Right renal pelvis (tissue), 4 donors: ENCODE results near the gene IL22. TPM values are rescaled to one million over a fixed set of nuclear protein-coding genes. Genes with fewer than 3 reads are reported as not detected.

ENCODE experiments used
- DNase-seq, 4 donors: peaks; one replicate each; pipeline ENCODE4 v3.0.0-alpha.2; 2013; ENCODE audit warnings: low read depth in 4 of 4, low spot score in 3 of 4, missing footprints in 1 of 4
- polyA plus RNA-seq, 4 donors: library from polyadenylated mRNA; unstranded; fragments of 120-200 nt; gene quantifications; one replicate each; pipeline ENCODE4 v1.2.1, GENCODE V29; 2013; ENCODE audit not compliant: insufficient read length in 4 of 4

Gene IL22, protein sequence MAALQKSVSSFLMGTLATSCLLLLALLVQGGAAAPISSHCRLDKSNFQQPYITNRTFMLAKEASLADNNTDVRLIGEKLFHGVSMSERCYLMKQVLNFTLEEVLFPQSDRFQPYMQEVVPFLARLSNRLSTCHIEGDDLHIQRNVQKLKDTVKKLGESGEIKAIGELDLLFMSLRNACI
- polyA plus RNA-seq: not detected

DNA sequence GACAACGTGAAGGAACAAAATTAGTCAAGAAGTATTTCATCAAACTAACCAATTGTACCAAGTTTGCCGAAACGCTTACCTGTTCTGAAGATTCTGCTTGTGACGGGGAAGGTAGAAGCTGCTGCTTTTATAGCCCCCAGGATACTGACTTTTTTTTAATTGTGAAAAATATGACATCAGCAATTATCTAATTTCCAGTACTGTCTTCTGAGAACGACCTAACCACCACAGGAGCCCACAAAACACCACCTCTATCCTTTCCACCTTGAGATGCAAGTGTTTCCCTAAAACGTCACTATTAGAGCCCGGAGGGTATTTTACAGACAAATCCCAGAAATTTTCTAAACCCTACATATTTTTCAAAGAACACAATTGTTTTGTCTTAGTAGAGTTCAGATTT is at the start of gene IL22:
Gene IL22 (minus strand): TSS at position 101 of the 400 bp plus-strand sequence. CDS start 156 bp downstream, outside the sequence.
- DNase-seq: no peak

DNA sequence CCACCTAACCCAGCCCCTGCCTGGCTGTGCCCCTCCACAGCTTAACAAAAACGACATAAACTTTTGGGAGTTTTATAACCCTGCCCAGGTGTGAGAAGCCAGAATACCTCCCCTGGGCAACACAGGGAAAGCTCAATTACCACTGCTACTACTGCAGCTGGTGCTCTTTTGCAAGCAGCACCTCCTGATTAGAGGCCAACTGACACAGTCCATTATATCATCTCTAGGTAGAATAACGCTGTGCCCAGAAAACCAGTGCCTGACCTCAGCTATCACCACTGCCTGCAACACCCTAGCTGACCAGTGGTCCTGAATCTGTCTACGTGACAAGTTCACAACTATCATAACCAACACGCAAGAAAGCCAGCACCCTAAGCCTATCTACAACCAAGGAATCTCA is 44.5 kb upstream of the IL22 start:
- DNase-seq: no peak

DNA sequence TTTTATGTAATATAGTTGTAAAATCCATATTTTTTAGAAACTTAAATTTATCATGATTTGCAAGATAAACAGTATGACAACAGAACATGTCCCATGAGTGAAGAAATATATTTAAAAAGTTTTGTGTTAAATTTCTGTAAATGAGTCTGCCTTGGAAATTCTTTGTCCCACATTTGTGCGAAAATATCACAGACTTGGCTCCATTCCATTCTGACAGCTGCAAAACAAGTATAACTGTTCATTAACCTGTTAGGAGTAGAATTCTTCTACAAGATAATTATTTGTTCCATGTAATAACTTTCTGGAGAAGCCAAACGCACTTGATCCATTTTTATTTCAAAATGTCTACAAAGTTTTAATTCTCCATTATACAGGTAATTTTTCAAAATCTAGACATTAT is 40.8 kb upstream of the IL22 start:
- no peak for DNase-seq

DNA sequence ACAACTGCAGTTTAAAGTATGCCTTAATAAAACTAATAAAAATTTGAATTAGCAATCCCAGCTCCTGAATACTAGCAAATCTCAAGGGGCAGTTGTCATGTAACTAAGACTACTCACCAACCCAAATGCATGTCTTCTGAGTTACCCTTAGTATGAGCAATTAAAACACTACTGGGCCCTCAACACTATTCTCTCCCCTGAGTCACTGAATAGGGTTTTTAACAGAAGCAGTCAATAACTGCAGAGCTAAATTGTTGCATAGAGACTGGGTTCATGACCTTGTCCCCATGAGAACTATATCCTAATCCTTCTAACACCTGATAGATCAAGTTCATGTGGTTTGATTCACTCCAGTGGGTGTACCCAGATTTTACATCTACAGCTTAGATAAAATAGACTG is 39.9 kb upstream of the IL22 start:
- no peak for DNase-seq

DNA sequence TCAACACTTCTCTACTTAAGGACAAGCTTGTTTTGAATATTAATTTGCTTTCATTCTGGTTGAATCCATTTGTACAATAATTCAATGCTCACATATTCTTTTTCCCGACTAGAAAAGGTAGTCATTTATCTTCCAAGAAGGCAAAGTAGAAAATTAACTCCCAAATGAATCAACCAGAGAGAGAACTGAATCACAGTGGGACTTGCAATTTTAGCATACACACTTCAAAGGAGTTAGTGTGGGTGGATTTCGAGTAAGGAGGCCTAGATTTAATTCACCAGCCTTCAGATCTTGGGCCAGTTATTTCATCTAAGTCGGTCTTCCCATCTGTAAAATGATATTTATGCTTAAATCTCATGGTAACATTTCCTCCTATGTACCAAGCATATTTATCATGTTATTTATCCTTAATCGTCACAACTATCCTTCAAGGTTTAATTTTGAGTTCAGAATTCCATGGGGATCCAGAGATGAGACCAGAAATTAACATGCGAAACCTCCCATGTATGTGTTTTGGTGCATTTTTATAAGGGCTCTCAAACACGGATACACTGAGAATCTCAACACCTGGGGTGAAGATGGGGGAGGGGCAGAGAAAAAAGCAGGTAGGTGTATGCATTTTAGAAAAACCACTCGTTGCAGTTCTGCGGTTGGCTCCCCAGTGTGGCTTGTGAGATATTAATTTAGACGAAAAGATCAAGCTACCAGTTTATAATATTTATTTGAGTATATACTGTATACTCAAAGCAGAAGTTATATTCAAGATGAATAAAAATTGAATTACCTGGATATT is 38.9 kb upstream of the IL22 start:
- DNase-seq: no peak

DNA sequence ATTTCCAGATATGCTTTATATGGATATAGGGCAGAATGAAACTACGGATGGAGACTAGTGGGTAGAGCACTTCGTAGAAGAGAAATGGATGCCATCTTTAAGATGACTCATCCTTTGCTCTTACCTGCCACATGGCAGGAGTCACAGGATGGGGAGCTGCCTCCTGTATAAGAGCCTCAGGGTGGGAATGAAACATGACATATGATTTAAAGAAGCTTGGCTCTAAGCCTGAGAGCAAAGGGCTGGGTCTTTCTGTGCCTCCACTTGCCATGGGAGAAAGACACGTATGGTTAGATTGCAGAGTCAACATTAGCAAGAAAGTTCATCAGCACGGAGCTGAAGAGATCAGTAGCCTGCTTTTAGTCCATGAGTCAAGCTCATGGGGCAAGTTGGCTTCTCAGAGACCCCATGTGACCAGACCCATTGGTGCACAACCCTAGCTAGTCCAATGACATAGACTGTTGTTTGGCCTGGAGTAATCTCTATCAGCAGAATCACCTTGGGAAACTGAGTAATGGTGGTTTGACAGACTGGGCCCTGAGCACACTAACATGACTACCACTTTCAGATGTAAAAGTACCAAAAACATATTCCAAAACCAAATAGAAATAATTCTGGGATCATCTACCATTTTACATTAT is 38.1 kb upstream of the IL22 start:
- no peak for DNase-seq

DNA sequence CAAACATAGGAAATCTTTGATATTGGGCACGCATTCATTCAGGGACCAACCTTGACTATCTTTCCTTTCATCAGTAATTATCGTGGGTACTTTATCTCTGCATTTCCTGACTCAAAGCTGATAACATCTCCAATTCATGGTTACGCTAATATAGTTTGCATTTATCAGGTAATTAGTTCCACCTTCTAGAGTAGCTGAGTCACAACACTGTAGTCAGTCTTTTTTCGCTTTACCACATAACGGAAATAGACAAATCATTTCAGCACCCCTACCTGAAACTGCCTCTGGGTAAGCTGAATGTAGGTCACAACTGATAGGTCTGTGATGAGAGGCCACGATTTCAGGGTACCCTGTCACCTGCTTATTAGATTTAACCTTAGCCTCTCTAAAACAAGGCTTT is 36.7 kb upstream of the IL22 start:
- no peak for DNase-seq

DNA sequence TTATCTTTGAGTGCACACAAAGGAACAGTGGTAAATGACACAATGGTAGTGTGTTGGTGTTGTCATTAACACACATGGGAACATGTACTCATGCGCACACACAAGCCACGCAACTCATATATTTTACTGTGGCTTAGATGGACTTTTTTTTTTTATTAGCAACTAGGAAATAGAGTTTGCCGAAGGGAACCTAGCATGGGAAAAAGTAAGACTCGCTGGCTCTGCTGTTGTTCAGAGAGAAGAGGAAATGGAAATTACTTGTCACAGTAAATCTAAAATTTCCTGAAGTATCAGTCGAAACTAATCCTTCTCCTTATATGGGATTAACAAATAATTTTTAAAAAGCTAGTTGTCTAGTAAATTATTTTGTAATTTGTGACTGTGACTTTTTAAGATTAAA is 33.7 kb upstream of the IL22 start:
- DNase-seq: no peak

DNA sequence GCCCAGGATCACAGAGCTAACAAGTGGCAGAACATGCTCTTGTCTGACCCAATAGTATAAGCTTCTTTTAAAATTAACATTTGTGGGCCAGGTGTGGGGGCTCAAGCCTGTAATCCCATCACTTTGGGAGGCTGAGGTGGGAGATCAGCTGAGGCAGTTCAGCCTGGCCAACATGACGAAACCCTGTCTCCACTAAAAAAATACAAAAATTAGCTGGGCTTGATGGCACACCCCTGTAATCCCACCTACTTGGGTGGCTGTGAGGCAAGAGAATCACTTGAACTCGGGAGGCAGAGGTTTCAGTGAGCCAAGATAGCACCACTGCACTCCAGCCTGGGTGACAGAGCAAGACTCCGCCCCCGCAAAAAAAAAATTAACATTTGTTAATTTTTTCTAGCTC is 33.0 kb upstream of the IL22 start:
- DNase-seq: no peak

DNA sequence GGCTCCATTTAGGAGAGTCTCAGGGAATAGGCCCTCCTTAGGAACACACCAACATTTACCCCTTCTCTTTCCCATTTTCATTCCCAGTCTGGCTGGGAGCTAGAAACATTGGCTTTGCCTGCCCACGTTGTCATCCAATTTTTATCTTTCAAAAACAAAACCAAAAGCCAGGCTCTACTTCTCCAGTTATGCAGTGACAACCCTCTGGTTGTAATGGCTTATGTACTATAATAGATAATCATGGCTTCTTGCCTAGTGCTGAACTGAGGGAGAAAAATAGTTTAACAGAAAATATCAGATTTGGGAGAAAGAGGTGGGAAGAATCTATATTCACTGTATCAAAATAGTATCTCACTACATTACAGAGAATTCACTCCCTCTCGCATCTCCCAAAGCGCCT is 32.1 kb upstream of the IL22 start:
- DNase-seq: no peak

DNA sequence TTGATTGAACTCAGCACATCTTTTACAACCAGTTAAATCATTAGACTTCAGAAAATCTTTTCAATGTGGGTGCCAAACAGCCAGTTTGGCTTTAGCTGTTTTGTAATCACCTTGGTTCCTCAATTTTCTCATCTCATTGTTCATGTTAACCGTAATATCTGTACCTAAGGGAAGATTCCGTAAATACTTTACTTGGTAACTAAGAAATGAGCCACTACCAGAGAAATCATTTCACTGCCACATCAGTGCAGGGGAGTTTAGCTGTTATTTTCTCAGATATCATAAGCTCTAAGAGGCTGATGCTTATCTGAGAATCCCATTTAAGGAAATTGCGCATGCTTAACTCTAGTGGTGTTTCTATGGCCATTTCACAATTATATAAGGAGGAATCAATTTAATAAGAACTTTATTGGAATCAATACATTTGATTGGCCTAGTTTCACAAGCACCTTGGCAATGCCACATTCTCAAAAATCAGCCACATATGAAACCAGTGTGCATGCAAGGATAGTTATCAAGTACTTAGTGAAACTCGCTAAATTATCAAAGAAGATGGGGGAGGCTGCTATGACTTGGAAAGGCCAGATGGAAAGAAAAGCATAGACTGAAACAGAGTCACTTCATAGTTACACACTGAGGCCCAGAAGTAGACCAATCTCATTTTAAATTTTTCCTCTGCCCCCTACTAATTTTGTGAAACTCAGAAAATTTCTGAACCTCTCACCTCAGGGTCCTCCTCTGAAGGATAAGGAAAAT is 28.1 kb upstream of the IL22 start:
- DNase-seq: no peak

DNA sequence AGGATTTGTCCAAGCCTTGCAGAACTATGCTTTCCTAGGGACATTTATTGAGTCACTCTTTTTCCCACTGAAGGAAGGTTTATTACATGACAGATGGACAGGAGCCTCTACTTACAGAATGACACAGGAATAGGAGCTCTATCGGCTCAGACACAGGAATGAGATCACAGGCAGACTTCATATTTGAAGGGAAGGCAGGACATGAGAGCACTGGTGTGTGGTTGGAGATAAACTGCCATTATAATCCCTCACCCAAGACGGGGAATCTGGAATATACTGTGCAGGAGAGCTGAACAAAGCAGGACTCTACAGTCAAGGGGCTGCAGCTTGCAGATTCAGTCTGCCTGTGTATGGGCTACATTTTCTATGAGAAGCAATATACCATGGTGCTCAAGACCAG is 26.8 kb upstream of the IL22 start:
- DNase-seq: no peak

DNA sequence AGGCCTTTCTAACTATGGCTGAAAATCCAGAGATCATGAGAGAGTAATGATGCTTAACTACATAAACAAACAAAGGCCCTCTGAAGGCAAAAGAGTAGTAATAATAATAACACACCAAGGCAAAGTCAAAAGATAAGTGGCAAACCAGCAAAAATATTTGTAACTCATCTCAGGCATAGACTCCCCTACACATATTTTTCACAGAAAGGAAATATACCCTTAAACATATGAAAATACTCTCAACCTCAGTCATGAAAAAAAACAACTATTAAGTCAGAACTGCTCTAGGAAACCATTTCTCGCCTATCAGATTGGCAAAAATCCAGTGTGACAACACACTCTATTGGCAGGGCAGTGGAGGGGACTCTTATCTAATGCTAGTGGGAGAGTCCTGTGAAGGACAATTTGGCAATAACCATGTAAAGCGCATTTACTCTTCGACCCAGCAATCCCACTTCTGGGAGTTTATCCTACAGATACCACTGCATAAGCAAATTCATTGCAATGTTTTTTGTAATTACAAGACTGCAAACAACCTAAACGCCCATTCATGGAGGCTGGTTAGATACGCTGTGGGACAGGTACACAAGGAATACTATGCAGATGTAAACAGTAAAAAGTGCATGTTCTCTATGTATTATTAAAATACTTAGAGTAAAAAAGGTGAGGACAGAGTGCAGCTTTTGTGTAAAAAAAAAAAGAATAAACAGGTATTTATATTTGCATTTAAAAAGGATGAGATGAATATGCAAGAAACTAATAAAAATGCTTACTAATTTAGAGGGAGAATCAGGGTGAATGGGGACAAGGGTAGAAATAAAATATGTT is 26.0 kb upstream of the IL22 start:
- no peak for DNase-seq

DNA sequence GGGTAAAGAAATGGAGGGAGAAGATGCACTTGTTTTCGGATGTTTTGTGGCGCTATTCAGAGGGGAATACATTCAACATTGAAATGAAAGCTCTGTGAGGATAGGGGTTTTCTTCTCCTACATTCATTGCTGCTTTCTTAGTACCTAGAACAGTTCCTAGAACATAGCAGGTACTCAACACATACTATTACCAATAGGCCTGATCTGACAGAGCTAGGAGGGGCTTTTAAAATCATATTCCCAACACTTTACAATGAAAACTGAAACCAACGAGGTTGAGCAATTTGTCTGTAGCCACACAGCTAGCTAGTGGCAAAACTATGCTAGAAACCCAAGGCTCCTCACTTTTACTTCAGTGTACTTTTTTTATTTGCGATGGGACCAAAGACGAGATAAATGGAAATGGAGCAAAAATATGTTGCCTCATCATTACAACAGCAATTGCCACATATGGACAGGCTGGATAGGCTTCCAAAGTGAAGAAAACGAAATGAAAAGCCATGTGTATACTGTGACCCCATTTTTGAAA is 23.1 kb upstream of the IL22 start:
- DNase-seq: no peak

DNA sequence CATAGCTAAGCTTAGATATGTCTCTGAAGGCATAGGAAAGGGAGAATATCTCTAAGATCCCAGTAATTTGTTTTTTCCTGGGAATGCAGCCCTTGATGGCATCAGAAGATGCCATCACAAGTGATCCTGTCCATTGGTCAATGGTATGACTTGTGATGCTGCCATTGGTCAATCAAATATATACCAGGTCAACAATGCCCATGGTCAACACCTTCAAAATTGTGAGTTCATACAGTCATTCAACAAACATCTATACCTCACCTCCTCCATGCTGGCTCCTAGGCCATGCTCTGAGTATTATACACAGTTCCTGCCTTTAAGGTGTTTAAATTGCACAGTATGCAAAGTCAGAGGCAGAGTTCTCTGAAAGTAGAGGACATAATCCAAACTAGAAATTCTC is 19.3 kb upstream of the IL22 start:
- no peak for DNase-seq

DNA sequence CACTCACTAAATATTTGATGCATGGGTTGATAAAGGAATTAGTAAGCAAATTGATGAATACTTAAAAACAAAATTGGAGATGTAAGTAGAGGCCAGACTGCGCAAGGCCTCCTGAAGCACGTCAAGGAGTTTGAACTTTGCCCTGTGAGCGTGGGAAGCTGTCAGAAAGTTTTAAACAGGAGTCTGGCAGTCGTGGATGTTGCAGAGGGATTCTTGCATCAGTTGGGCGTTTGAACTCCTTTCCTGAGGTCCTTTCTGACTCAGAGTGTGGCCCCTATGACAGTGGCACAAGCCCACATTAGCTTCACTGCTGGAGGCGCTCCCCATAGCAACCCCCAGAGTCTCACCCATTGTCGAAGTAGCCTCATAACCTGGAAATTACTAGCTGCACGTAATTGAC is 17.9 kb upstream of the IL22 start:
- DNase-seq: no peak

DNA sequence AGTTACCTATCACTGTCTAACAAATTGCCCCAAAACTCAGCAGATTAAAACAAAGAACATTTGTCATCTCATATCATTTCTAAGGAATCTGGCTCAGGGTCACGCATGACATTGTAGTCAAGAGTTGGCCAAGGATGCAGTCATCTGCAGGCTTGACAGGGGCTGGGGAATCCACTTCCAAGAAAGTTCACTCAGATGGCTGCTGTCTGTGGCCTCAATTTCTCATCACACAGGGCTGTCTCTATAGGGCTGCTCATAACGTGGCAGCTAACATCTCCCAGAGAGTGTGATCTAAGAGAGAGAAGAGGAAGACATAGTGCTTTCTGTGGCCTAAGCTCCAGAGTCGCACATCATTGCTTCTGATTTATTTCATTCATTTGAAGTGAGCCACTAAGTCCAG is 17.0 kb upstream of the IL22 start:
- no peak for DNase-seq

DNA sequence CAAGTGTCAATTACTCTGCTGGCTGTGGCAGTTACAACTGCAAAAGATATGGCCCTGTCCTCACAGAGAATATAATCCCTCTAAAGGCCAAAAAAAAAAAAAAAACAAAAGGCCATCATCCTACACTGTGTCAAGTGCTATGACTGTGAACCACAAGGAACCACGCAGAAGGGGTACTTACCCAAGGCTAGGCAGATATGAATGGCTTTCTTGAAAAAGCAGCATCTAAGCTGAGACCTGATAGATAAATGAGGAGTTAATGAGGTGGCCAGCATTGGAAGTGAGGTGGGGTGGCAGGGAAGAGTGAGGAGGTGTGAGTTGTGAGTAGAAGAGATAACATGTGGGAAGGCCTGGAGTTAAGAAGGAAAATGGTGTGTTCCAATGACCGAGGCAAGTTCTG is 16.4 kb upstream of the IL22 start:
- DNase-seq: no peak

DNA sequence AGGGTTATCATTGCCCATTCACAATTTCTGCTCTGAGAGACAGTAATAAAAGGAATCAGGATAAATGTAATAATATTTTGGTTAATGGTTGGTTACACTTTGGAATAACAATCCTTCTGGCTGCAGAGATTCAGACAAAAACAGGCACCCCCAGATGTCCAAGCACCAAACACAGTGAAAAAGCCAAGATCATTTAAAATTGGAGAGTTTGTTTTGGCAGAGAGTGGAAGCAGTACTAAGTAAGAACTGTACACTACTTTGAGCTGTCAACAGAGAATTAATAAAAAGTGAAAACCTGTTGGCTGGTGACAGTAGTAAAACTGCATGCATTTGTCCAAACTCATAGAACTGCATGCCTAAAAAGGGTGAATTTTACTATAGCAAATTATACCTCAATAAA is 15.6 kb upstream of the IL22 start:
- DNase-seq: no peak

DNA sequence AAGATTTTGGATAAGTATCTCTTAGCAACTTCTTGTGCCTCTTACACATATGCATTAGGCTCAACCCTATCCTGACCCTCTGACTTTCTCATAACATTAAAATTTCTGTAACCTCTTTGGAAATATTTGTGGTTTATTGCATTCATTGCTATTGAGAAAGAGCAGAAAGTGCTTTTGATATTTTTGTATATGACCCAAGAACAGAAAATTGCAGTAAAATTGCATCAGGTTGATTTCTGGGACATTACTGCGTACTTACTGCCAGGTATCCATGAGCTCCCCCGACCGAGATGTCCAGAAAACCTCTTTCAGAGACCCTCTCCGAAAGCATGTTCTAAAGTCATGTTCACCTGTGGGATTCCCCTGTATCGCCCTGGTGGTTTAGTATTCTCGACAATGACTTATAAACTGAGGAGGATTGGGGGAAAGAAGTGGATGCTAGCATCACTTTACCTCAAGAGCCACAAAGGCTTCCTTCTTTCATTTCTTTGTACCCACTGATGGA is 14.5 kb upstream of the IL22 start:
- no peak for DNase-seq
